Measurements from ENCODE around the gene SEMA4D. TPM values are rescaled to one million over a fixed set of nuclear protein-coding genes. Genes with fewer than 3 reads are reported as not detected.
"Not testable (repeated sequence)": the region's sequence is repeated elsewhere in the genome, so short reads cannot be mapped to it uniquely, and the experiment has no call there.

Gene SEMA4D
- total RNA-seq, 1 experiment from 2014 or later, result 48.4 TPM

GRCh38 chr9:89473762-89474469 lies 24.0 kb downstream of the SEMA4D start:
- no peaks in the 10 kb centered on the region for H3K79me2 ChIP-seq (ENCODE audit: low read depth)
- H3K4me3 ChIP-seq, result no peak overlapping the region
- ChIA-PET POLR2A (ENCODE audit: unreplicated experiment) (no interaction called here), CTCF (interaction anchor here (0.6 kb wide), 1 partner anchor 262 kb away, joined by 3 read pairs; no protein-coding TSS in a partner anchor)
- no peaks in the 10 kb centered on the region for H3K9me3 ChIP-seq (ENCODE audit: insufficient read depth, low read depth)
- H3K4me2 ChIP-seq, result no peak overlapping the region
- H4K20me1 ChIP-seq (ENCODE audit: insufficient read depth), result no peaks in the 10 kb centered on the region
- no peaks in the 10 kb centered on the region for H3K27me3 ChIP-seq (ENCODE audit: insufficient read depth, low read depth)
- H3K9me2 ChIP-seq (ENCODE audit: insufficient read depth), result no peaks in the 10 kb centered on the region
- no peaks in the 10 kb centered on the region for H3F3A ChIP-seq (ENCODE audit: insufficient read depth, low read depth)
- intact Hi-C loops (cut with micrococcal nuclease; ENCODE audit: unreplicated experiment), result no loop called here
- no TSS peak for BruUV-seq (replicated peaks)
- H3K27ac ChIP-seq, result no peak overlapping the region
- no peak for DNase-seq
- no peak for TF ChIP-seq CTCF (conservative IDR thresholded peaks at IDR 0.05)
- TF ChIP-seq EZH2 (IDR thresholded peaks at IDR 0.05; ENCODE audit: low read depth), result no peak
- H3K36me3 ChIP-seq (ENCODE audit: low read depth), result no peaks in the 10 kb centered on the region
- no peak overlapping the region for H2AFZ ChIP-seq
- H3K4me1 ChIP-seq (replicated peaks; ENCODE audit: insufficient read depth), result no peaks in the 10 kb centered on the region

GRCh38 chr9:89471796-89472320 lies 26.1 kb downstream of the SEMA4D start:
- H2AFZ ChIP-seq; H3K4me1 ChIP-seq (replicated peaks; ENCODE audit: insufficient read depth); H3K4me2 ChIP-seq; H3K9me3 ChIP-seq (ENCODE audit: insufficient read depth, low read depth); H3K27me3 ChIP-seq (ENCODE audit: insufficient read depth, low read depth); H4K20me1 ChIP-seq (ENCODE audit: insufficient read depth); CTCF ChIA-PET; H3F3A ChIP-seq (ENCODE audit: insufficient read depth, low read depth); POLR2A ChIA-PET (ENCODE audit: unreplicated experiment); H3K36me3 ChIP-seq (ENCODE audit: low read depth); H3K4me3 ChIP-seq; H3K9me2 ChIP-seq (ENCODE audit: insufficient read depth); H3K27ac ChIP-seq; BruUV-seq (replicated peaks); DNase-seq; intact Hi-C loops (cut with micrococcal nuclease; ENCODE audit: unreplicated experiment); H3K79me2 ChIP-seq (ENCODE audit: low read depth): not testable (repeated sequence)

- no peaks in the 10 kb centered on the region for H3K79me2 ChIP-seq (ENCODE audit: low read depth)
- no peaks in the 10 kb centered on the region for H3K27me3 ChIP-seq (ENCODE audit: insufficient read depth, low read depth)
- CTCF ChIA-PET, result no interaction called here
- 0 out of 2 replicates have a peak, but pooled peaks cover 3% of the 10 kb centered on the region for H4K20me1 ChIP-seq (ENCODE audit: insufficient read depth)
- no peaks in the 10 kb centered on the region for H3K9me3 ChIP-seq (ENCODE audit: insufficient read depth, low read depth)
- BruUV-seq (replicated peaks), result no TSS peak
- no peaks in the 10 kb centered on the region for H3K4me1 ChIP-seq (replicated peaks; ENCODE audit: insufficient read depth)
- no peak overlapping the region for H3K27ac ChIP-seq
- no peaks in the 10 kb centered on the region for H3F3A ChIP-seq (ENCODE audit: insufficient read depth, low read depth)
- TF ChIP-seq CTCF (conservative IDR thresholded peaks at IDR 0.05), result no peak
- TF ChIP-seq EZH2 (IDR thresholded peaks at IDR 0.05; ENCODE audit: low read depth), result no peak
- DNase-seq, result no peak
- no peaks in the 10 kb centered on the region for H3K9me2 ChIP-seq (ENCODE audit: insufficient read depth)
- POLR2A ChIA-PET (ENCODE audit: unreplicated experiment), result no interaction called here
- H3K4me2 ChIP-seq, result no peak overlapping the region
- no peaks in the 10 kb centered on the region for H3K36me3 ChIP-seq (ENCODE audit: low read depth)
- no peak overlapping the region for H2AFZ ChIP-seq
- intact Hi-C loops (cut with micrococcal nuclease; ENCODE audit: unreplicated experiment), result no loop called here
- H3K4me3 ChIP-seq, result no peak overlapping the region
These were observed 26.5 kb downstream of the SEMA4D start for GRCh38 chr9:89471390-89471789.

Measured in PC-9 (cell line).